GM23338 (cell line): Measurements from ENCODE around the gene PXK. TPM values are rescaled to one million over a fixed set of nuclear protein-coding genes. Genes with fewer than 3 reads are reported as not detected.

ENCODE experiments used
- ATAC-seq: fragments of 200-7000 bp; cut with Tn5 transposase; 3 replicates; pipeline ENCODE4 v1.9.1; 2020
- DNase-seq: peaks from one replicate; pipeline ENCODE4 v3.0.0-alpha.2; 2015; ENCODE audit warnings: low spot score
- H2AFZ ChIP-seq: fragments of 200-600 bp; sonication (generic); 2 replicates; pipeline ENCODE4 v1.8.0; 2016; ENCODE audit warnings: antibody characterized with exemption, mild to moderate bottlenecking, moderate library complexity
- H3F3A ChIP-seq: fragments of 200-600 bp; sonication (generic); replicated peaks from 2 replicates; pipeline ENCODE4 v1.8.0; 2017; ENCODE audit warnings: antibody characterized with exemption, mixed run types, low read depth
- H3K27ac ChIP-seq: fragments of 200-600 bp; sonication (generic); 2 replicates; pipeline ENCODE4 v1.6.1; 2016; ENCODE audit warnings: low read depth
- H3K27me3 ChIP-seq: fragments of 200-600 bp; sonication (generic); 2 replicates; pipeline ENCODE4 v1.8.0; 2016; ENCODE audit warnings: mild to moderate bottlenecking, mixed run types, moderate library complexity; ENCODE audit not compliant: insufficient read depth
- H3K36me3 ChIP-seq: fragments of 200-600 bp; sonication (generic); 2 replicates; pipeline ENCODE4 v1.8.0; 2016; ENCODE audit warnings: mild to moderate bottlenecking; ENCODE audit not compliant: insufficient read depth
- H3K4me1 ChIP-seq: fragments of 200-600 bp; sonication (generic); 2 replicates; pipeline ENCODE4 v1.8.0; 2016; ENCODE audit warnings: mild to moderate bottlenecking, moderate library complexity; ENCODE audit not compliant: insufficient read depth
- H3K4me2 ChIP-seq: fragments of 200-600 bp; sonication (generic); 2 replicates; pipeline ENCODE4 v1.7.1; 2017; ENCODE audit warnings: mixed run types
- H3K4me3 ChIP-seq: fragments of 200-600 bp; sonication (generic); 2 replicates; pipeline ENCODE4 v1.6.1; 2016; ENCODE audit warnings: mixed run types
- H3K79me2 ChIP-seq: fragments of 200-600 bp; sonication (generic); replicated peaks from 2 replicates; pipeline ENCODE4 v1.8.0; 2017; ENCODE audit warnings: mild to moderate bottlenecking; ENCODE audit not compliant: insufficient read depth
- H3K9me2 ChIP-seq: fragments of 200-600 bp; sonication (generic); 2 replicates; pipeline ENCODE4 v1.8.0; 2017; ENCODE audit not compliant: insufficient read depth
- H4K20me1 ChIP-seq: fragments of 200-600 bp; sonication (generic); replicated peaks from 2 replicates; pipeline ENCODE4 v1.8.0; 2017; ENCODE audit warnings: mild to moderate bottlenecking; ENCODE audit not compliant: insufficient read depth
- H3K27ac Mint-ChIP-seq: 2 replicates; pipeline ENCODE4 v1.8.0; 2020; ENCODE audit warnings: inconsistent platforms, mild to moderate bottlenecking, moderate library complexity, mixed read lengths
- H3K27me3 Mint-ChIP-seq: 3 replicates; pipeline ENCODE4 v1.8.0; 2022; ENCODE audit warnings: low read depth, mild to moderate bottlenecking, moderate library complexity, mixed read lengths, inconsistent platforms; ENCODE audit not compliant: insufficient read depth, poor library complexity
- H3K36me3 Mint-ChIP-seq: 3 replicates; pipeline ENCODE4 v1.8.0; 2021; ENCODE audit warnings: low read depth, mild to moderate bottlenecking, inconsistent platforms, moderate library complexity, mixed read lengths
- H3K4me1 Mint-ChIP-seq: 3 replicates; pipeline ENCODE4 v1.8.0; 2020; ENCODE audit warnings: mild to moderate bottlenecking, inconsistent platforms, mixed read lengths
- H3K4me3 Mint-ChIP-seq: 3 replicates; pipeline ENCODE4 v1.8.0; 2021; ENCODE audit warnings: moderate library complexity, mild to moderate bottlenecking, inconsistent platforms, mixed read lengths
- H3K9me3 Mint-ChIP-seq: 3 replicates; pipeline ENCODE4 v1.8.0; 2020; ENCODE audit warnings: moderate library complexity, mild to moderate bottlenecking, inconsistent platforms, mixed read lengths
- CREB1 ChIP-seq: fragments of 250-450 bp; sonication (Bioruptor Pico); IDR thresholded peaks from 2 replicates; pipeline ENCODE4 v1.5.0; 2020; ENCODE audit warnings: low read depth, mild to moderate bottlenecking, moderate library complexity
- ETS1 ChIP-seq: IDR thresholded peaks from 2 replicates; pipeline ENCODE4 v1.6.1; 2016; ENCODE audit warnings: antibody characterized with exemption
- EZH2 ChIP-seq: fragments of 200-600 bp; sonication (generic); IDR thresholded peaks from one replicate; pipeline ENCODE4 v1.8.0; 2017; ENCODE audit warnings: antibody characterized with exemption, mild to moderate bottlenecking, low read depth; ENCODE audit not compliant: unreplicated experiment
- EZH2phosphoT487 ChIP-seq: fragments of 200-600 bp; sonication (generic); IDR thresholded peaks from one replicate; pipeline ENCODE4 v1.8.1; 2018; ENCODE audit warnings: antibody characterized with exemption; ENCODE audit not compliant: unreplicated experiment
- JUNB ChIP-seq: IDR thresholded peaks from one replicate; pipeline ENCODE4 v1.6.1; 2016; ENCODE audit warnings: antibody characterized with exemption; ENCODE audit not compliant: unreplicated experiment
- NANOG ChIP-seq: IDR thresholded peaks from 2 replicates; pipeline ENCODE4 v1.6.1; 2016; ENCODE audit warnings: antibody characterized with exemption, borderline replicate concordance
- ZNF114 ChIP-seq: fragments of 250-450 bp; sonication (Bioruptor Pico); IDR thresholded peaks from 2 replicates; pipeline ENCODE4 v1.5.0; 2020; ENCODE audit warnings: mild to moderate bottlenecking, moderate library complexity
- ZNF331 ChIP-seq: fragments of 250-450 bp; sonication (Bioruptor Pico); IDR thresholded peaks from 2 replicates; pipeline ENCODE4 v1.5.0; 2020; ENCODE audit warnings: low read depth, mild to moderate bottlenecking, moderate library complexity
- polyA plus RNA-seq: library from polyadenylated mRNA; unstranded; fragments of >200 nt; fragmentation: Nextera tagmentation; extraction: Ambion mirVana; gene quantifications from 2 replicates; pipeline ENCODE4 v1.2.1, GENCODE V29; 2016
- total RNA-seq: library from RNA; depleted of rRNA; stranded (reverse); fragments of >200 nt; shearing (Covaris generic); gene quantifications from 2 replicates; pipeline ENCODE4 v1.2.3, GENCODE V29; 2014
- TF ChIP-seq, protein P1 (sequence below): fragments of 250-450 bp; sonication (Bioruptor Pico); IDR thresholded peaks from 2 replicates; pipeline ENCODE4 v1.5.0; 2020; ENCODE audit warnings: mild to moderate bottlenecking, moderate library complexity
- TF ChIP-seq, protein P2 (sequence below), 2 experiments: fragments of 200-600 bp in 1 of 2; sonication (generic) in 1 of 2; conservative IDR thresholded peaks; 2 replicates each; pipeline versions ENCODE4 v1.5.1 to v1.6.1; 2016 to 2017; ENCODE audit warnings: antibody characterized with exemption in 2 of 2, low read depth in 2 of 2, mild to moderate bottlenecking in 2 of 2, moderate library complexity in 1 of 2

PXK gene
- total and polyA plus RNA-seq, 2 experiments from 2014 or later, result 6.4 to 6.5 TPM

DNA sequence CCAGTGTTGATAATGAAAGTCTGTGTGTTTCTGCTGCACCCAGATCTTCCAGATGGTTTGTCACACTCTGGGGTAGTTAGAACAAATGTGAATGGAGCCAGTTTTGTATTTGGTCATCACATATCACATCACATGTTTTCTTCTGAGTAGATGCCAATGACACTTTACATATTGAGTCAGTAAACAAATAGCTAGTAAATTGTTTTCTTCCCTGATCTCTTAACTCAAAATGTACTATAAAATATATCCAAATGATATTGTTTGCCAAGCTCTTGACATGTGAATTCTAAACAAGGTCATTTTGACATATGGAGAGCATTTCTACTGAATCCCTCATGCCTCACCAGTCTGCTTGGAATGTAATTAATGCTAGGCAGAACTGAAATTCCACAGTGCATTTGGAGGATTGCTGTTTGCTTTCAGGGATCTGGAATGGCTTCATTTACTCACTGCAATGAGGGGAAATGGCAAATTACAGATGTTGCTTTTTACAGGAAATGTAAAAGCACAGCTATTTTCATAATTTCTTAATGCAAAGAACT lies 55.9 kb downstream of the PXK start:
- H3K27ac Mint-ChIP-seq, result peak overlapping the region; percentile 58; the same call in 1 of the 2 replicates
- peaks cover 3% of the 10 kb centered on the region for H3K27me3 Mint-ChIP-seq
- Histone ChIP-seq H3K4me3 (no peak overlapping the region), H3K79me2 (no peaks in the 10 kb centered on the region), H3K9me2 (no peaks in the 10 kb centered on the region), H3F3A (no peaks in the 10 kb centered on the region), H3K27me3 (no peaks in the 10 kb centered on the region), H3K4me2 (peak overlapping the region; percentile 8), H3K27ac (peak overlapping the region; percentile 55; the same call in 1 of the 2 replicates), H4K20me1 (no peaks in the 10 kb centered on the region), H2AFZ (no peak overlapping the region), H3K4me1 (peaks cover 18% of the 10 kb centered on the region), H3K36me3 (no peaks in the 10 kb centered on the region)
- peaks cover 34% of the 10 kb centered on the region for H3K4me1 Mint-ChIP-seq
- TF ChIP-seq JUNB (no peak), ETS1 (no peak), EZH2phosphoT487 (no peak)
- H3K9me3 Mint-ChIP-seq, result no peaks in the 10 kb centered on the region
- H3K36me3 Mint-ChIP-seq, result no peaks in the 10 kb centered on the region
- ATAC-seq, result no peak; the same call in 2 of the 3 replicates
- H3K4me3 Mint-ChIP-seq, result no peak overlapping the region
- DNase-seq, result peak; percentile 34

GRCh38 chr3:58391156-58391865 lies 58.6 kb downstream of the PXK start:
- Histone ChIP-seq H3K9me2 (no peaks in the 10 kb centered on the region), H3K4me2 (no peak overlapping the region), H4K20me1 (no peaks in the 10 kb centered on the region), H3K4me1 (peaks cover 39% of the 10 kb centered on the region), H3F3A (no peaks in the 10 kb centered on the region), H3K36me3 (no peaks in the 10 kb centered on the region), H3K4me3 (no peak overlapping the region), H2AFZ (no peak overlapping the region), H3K79me2 (no peaks in the 10 kb centered on the region), H3K27ac (no peak overlapping the region), H3K27me3 (no peaks in the 10 kb centered on the region)
- DNase-seq (no peak), ATAC-seq (no peak)
- H3K4me3 Mint-ChIP-seq, result no peak overlapping the region
- H3K4me1 Mint-ChIP-seq, result peaks cover 52% of the 10 kb centered on the region
- H3K27me3 Mint-ChIP-seq, result no peaks in the 10 kb centered on the region
- H3K36me3 Mint-ChIP-seq, result no peaks in the 10 kb centered on the region
- no peaks in the 10 kb centered on the region for H3K9me3 Mint-ChIP-seq
- no peak overlapping the region for H3K27ac Mint-ChIP-seq
- TF ChIP-seq ZNF331 (no peak), CREB1 (CRISPR knock-in tag) (no peak), EZH2 (no peak), ZNF114 (CRISPR knock-in tag) (no peak), NANOG (no peak), EZH2phosphoT487 (no peak), JUNB (no peak), ETS1 (no peak)
- TF ChIP-seq, protein P1, sequence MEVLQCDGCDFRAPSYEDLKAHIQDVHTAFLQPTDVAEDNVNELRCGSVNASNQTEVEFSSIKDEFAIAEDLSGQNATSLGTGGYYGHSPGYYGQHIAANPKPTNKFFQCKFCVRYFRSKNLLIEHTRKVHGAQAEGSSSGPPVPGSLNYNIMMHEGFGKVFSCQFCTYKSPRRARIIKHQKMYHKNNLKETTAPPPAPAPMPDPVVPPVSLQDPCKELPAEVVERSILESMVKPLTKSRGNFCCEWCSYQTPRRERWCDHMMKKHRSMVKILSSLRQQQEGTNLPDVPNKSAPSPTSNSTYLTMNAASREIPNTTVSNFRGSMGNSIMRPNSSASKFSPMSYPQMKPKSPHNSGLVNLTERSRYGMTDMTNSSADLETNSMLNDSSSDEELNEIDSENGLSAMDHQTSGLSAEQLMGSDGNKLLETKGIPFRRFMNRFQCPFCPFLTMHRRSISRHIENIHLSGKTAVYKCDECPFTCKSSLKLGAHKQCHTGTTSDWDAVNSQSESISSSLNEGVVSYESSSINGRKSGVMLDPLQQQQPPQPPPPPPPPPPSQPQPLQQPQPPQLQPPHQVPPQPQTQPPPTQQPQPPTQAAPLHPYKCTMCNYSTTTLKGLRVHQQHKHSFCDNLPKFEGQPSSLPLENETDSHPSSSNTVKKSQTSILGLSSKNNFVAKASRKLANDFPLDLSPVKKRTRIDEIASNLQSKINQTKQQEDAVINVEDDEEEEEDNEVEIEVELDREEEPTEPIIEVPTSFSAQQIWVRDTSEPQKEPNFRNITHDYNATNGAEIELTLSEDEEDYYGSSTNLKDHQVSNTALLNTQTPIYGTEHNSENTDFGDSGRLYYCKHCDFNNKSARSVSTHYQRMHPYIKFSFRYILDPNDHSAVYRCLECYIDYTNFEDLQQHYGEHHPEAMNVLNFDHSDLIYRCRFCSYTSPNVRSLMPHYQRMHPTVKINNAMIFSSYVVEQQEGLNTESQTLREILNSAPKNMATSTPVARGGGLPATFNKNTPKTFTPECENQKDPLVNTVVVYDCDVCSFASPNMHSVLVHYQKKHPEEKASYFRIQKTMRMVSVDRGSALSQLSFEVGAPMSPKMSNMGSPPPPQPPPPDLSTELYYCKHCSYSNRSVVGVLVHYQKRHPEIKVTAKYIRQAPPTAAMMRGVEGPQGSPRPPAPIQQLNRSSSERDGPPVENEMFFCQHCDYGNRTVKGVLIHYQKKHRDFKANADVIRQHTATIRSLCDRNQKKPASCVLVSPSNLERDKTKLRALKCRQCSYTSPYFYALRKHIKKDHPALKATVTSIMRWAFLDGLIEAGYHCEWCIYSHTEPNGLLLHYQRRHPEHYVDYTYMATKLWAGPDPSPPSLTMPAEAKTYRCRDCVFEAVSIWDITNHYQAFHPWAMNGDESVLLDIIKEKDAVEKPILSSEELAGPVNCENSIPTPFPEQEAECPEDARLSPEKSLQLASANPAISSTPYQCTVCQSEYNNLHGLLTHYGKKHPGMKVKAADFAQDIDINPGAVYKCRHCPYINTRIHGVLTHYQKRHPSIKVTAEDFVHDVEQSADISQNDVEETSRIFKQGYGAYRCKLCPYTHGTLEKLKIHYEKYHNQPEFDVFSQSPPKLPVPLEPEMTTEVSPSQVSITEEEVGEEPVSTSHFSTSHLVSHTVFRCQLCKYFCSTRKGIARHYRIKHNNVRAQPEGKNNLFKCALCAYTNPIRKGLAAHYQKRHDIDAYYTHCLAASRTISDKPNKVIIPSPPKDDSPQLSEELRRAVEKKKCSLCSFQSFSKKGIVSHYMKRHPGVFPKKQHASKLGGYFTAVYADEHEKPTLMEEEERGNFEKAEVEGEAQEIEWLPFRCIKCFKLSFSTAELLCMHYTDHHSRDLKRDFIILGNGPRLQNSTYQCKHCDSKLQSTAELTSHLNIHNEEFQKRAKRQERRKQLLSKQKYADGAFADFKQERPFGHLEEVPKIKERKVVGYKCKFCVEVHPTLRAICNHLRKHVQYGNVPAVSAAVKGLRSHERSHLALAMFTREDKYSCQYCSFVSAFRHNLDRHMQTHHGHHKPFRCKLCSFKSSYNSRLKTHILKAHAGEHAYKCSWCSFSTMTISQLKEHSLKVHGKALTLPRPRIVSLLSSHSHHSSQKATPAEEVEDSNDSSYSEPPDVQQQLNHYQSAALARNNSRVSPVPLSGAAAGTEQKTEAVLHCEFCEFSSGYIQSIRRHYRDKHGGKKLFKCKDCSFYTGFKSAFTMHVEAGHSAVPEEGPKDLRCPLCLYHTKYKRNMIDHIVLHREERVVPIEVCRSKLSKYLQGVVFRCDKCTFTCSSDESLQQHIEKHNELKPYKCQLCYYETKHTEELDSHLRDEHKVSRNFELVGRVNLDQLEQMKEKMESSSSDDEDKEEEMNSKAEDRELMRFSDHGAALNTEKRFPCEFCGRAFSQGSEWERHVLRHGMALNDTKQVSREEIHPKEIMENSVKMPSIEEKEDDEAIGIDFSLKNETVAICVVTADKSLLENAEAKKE, result no peak
- TF ChIP-seq, protein P2, sequence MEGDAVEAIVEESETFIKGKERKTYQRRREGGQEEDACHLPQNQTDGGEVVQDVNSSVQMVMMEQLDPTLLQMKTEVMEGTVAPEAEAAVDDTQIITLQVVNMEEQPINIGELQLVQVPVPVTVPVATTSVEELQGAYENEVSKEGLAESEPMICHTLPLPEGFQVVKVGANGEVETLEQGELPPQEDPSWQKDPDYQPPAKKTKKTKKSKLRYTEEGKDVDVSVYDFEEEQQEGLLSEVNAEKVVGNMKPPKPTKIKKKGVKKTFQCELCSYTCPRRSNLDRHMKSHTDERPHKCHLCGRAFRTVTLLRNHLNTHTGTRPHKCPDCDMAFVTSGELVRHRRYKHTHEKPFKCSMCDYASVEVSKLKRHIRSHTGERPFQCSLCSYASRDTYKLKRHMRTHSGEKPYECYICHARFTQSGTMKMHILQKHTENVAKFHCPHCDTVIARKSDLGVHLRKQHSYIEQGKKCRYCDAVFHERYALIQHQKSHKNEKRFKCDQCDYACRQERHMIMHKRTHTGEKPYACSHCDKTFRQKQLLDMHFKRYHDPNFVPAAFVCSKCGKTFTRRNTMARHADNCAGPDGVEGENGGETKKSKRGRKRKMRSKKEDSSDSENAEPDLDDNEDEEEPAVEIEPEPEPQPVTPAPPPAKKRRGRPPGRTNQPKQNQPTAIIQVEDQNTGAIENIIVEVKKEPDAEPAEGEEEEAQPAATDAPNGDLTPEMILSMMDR (conservative IDR thresholded peaks at IDR 0.05; ENCODE audit: low read depth in 2 of 2), result no peak
